ENCODE measurements around the gene TBRG4.

Gene TBRG4

GRCh38 chr7:45050198-45050597 is 61.3 kb downstream of the TBRG4 start:
- no peak for DNase-seq

Measured in effector CD4-positive, alpha-beta T cell (primary cell).